ENCODE measurements around the gene LAMA3. TPM values are rescaled to one million over a fixed set of nuclear protein-coding genes. Genes with fewer than 3 reads are reported as not detected.
"Not testable (repeated sequence)": the region's sequence is repeated elsewhere in the genome, so short reads cannot be mapped to it uniquely, and the experiment has no call there.

Gene LAMA3
- total RNA-seq, 2 donors from 2014 or later: 5.6 to 6.7 TPM

- ATAC-seq (no peak), DNase-seq (no peak)
- intact Hi-C loops (cut with DNase I): no loop called here
Observed at GRCh38 chr18:23722646-23723045, 33.4 kb downstream of the LAMA3 start.

- ATAC-seq (no peak), DNase-seq (no peak)
- intact Hi-C loops (cut with DNase I): no loop called here
Observed at GRCh38 chr18:23723121-23723520, 33.9 kb downstream of the LAMA3 start.

- intact Hi-C loops (cut with DNase I): no loop called here
- ATAC-seq (no peak), DNase-seq (no peak)
Observed at GRCh38 chr18:23724681-23725080, 35.4 kb downstream of the LAMA3 start.

DNA sequence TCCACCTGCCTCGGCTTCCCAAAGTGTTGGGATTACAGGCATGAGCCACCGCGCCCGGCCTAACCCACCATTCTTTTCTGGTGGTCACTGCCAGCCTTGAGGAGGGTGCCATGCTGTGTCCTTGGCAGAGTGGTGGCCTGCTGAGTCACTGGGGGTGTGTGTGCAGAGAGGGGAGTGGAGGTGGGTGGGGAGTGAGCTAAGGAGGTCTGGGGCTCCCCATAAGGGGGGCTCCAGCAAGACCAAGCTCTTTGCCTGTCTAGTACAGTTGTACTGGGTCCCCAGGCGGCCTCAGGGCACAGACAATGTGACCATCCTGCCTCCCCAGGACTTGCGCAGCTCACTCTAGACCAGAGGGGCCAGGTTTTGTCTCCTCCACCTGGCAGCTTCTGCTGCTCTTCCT, 36.1 kb downstream of the LAMA3 start:
- intact Hi-C loops (cut with DNase I): no loop called here
- ATAC-seq (no peak), DNase-seq (no peak)

- ATAC-seq (peak in 1 of 2 donors; percentile 80), DNase-seq (no peak)
- intact Hi-C loops (cut with DNase I): no loop called here
Observed at GRCh38 chr18:23725827-23726661, 36.8 kb downstream of the LAMA3 start.

DNA sequence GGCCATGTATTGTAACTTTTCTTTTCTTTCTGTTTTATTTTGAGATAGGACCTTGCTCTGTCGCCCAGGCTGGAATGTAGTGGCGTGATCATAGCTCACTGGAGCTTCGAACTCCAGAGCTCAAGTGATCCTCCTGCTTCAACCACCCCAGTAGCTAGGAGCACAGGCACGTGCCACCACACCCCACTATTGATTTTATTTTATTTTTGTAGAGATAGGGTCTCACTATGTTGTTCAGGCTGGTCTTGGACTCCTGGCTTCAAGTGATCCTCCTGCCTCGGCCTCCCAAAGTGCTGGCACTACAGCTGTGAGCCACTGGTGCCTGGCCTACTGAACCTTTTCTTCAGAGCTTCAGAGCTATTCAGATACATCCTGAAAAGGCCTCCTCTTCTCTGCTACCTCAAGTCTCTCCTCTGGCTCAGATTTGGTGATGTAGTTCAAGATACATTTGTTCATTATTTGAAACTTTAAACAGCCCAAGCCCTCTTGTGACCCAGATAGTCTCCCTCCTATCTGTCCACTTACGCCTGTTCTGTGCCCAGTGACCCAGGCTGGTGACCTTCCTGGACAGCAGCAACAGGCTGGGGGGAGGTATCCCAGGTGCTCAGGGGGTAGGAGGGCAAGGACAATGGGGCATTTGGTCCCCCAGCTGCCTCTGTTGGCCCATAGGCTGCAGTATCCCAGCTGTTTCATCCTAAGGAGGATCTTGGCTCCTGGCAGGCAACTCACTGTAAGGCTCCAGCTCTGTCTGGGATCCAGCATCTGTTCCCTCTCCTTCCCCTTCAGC, 38.6 kb downstream of the LAMA3 start:
- intact Hi-C loops (cut with DNase I): no loop called here
- ATAC-seq (no peak), DNase-seq (no peak)

GRCh38 chr18:23730857-23731256, 41.6 kb downstream of the LAMA3 start:
- DNase-seq (no peak), ATAC-seq (no peak)
- intact Hi-C loops (cut with DNase I): no loop called here

DNA sequence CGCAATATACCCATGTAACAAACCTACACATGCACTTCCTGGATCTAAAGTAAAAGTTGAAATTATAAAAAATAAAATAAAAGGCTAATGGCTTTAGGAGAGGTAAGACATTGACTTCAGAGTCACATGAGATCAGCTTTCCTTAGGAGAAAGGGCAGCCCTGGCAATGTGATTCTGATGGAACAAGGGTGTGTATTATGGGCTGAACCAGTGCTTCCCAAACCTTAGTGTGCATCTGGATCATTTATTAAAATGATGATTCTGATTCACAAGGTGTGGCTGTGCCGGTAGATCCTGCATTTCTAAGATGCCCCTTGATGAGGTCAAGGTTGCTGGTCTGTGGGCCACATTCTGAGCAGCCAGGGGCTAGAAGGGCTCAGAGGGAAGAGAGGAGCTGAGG, 42.6 kb downstream of the LAMA3 start:
- intact Hi-C loops (cut with DNase I): no loop called here
- no peak for ATAC-seq
- DNase-seq: no peak

GRCh38 chr18:23732439-23732838, 43.2 kb downstream of the LAMA3 start:
- ATAC-seq (peak in 1 of 2 donors; percentile 54), DNase-seq (no peak)
- intact Hi-C loops (cut with DNase I): no loop called here

GRCh38 chr18:23733265-23733664, 44.0 kb downstream of the LAMA3 start:
- not testable (repeated sequence) for DNase-seq, ATAC-seq

DNA sequence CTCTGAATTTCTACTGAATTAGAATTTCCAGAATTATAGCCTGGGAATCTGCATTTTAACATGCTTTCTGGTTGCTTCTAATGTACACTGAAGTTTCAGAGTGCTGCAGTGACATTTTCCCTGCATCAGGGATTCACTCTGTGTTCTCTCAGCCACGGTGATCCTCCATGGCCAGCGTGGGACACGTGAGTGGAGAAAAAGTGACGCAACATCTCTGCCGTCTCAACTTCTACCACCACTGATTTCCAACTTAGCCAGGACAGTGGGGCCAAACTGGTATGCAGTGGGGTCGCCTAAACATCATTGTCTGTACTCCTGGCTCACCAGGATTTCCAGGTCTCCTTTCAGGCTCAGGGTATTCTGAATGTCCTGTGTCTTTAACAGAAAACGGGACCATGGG, 44.6 kb downstream of the LAMA3 start:
- intact Hi-C loops (cut with DNase I): no loop called here
- ATAC-seq: no peak
- DNase-seq: no peak

More at GRCh38 chr18:23733265-23733664, 44.0 kb downstream of the LAMA3 start:
- intact Hi-C loops (cut with DNase I): not testable (repeated sequence)

GRCh38 chr18:23735021-23735464, 45.8 kb downstream of the LAMA3 start:
- DNase-seq: no peak
- ATAC-seq: no peak
- intact Hi-C loops (cut with DNase I): no loop called here

DNA sequence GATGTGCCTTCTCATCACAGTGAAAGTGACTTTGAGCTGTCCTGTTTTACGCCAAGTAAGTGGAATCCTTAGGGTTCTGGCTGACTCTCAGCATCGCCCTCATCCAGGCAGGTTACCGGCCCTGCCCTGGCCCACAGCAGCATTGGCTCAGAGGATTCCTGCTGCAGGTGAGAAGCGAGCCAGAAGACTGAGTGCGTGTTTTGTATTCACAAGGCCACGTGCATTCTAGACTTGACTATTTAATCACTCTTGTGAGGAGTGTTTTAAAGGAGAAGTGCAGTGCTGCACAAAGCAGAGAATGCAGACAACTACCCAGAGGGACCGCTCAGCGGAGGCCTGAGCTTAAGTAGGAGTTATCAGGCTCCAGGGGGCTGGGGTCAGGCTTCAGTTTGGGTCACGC, 48.3 kb downstream of the LAMA3 start:
- intact Hi-C loops (cut with DNase I): no loop called here
- no peak for DNase-seq
- no peak for ATAC-seq

DNA sequence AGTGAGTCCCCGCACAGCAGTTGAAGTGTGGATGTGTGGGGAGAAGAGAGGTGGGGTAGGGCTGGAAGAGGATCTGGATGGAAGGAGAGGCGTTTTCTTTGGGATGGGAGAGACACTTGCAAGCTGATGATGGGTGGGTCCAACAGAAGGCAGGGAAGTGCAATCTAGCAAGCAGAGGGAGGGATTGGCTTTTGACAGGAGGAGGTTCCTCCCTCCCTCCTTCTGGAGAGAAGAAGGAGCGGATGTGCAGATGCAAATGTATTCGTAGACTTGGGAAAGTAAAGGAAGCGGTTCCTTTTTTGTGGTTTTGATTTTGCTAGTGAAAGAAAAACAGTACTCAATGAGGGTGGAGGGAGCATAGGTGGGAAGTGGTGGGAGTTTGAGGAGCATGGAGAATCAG, 48.9 kb downstream of the LAMA3 start:
- ATAC-seq (peak in 1 of 2 donors; percentile 53), DNase-seq (no peak)
- intact Hi-C loops (cut with DNase I): no loop called here

DNA sequence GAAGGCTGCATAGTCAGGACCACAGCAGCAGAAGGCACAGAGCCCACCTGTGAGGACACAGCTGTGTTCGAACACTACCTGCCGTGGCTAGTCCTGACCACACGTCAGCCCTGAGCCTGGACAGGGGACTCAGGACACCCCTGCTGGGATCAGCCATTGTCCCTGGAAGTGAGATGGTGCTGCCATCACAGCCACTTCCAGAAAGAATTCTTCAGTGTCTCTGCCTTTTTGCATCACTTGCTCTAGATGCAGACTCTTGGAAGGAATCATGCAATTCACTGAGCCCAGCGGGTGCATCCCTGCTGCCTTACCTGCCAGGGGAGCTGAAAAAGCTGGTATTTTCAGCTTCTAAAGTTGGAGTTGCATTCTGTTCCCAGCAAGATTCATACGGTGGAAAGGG, 49.3 kb downstream of the LAMA3 start:
- DNase-seq (no peak), ATAC-seq (no peak)
- intact Hi-C loops (cut with DNase I): no loop called here

GRCh38 chr18:23740105-23740830, 51.0 kb downstream of the LAMA3 start:
- DNase-seq (peak; percentile 41), ATAC-seq (peak; percentile 34 to 82)
- intact Hi-C loops (cut with DNase I): no loop called here

GRCh38 chr18:23741967-23742366, 52.7 kb downstream of the LAMA3 start:
- ATAC-seq; intact Hi-C loops (cut with DNase I); DNase-seq: not testable (repeated sequence)

GRCh38 chr18:23743733-23744333, 54.6 kb downstream of the LAMA3 start:
- ATAC-seq (no peak), DNase-seq (no peak)
- intact Hi-C loops (cut with DNase I): no loop called here

GRCh38 chr18:23745366-23745765, 56.1 kb downstream of the LAMA3 start:
- ATAC-seq (no peak), DNase-seq (no peak)
- intact Hi-C loops (cut with DNase I): no loop called here

All from left cardiac atrium (tissue), 4 donors.